Astrocyte (in vitro differentiated cells and primary cell): ENCODE results near the gene CEP68.

ENCODE experiments used
- EZH2 ChIP-seq: IDR thresholded peaks from 2 replicates; pipeline ENCODE4 v1.6.1; 2012; ENCODE audit warnings: mild to moderate bottlenecking, low read length, inconsistent platforms; ENCODE audit not compliant: insufficient read depth
- TF ChIP-seq, protein P1 (sequence below): IDR thresholded peaks from 2 replicates; pipeline ENCODE4 v1.5.1; 2011; ENCODE audit warnings: low read depth, mild to moderate bottlenecking, inconsistent platforms, low read length, moderate library complexity; ENCODE audit not compliant: insufficient read depth

DNA sequence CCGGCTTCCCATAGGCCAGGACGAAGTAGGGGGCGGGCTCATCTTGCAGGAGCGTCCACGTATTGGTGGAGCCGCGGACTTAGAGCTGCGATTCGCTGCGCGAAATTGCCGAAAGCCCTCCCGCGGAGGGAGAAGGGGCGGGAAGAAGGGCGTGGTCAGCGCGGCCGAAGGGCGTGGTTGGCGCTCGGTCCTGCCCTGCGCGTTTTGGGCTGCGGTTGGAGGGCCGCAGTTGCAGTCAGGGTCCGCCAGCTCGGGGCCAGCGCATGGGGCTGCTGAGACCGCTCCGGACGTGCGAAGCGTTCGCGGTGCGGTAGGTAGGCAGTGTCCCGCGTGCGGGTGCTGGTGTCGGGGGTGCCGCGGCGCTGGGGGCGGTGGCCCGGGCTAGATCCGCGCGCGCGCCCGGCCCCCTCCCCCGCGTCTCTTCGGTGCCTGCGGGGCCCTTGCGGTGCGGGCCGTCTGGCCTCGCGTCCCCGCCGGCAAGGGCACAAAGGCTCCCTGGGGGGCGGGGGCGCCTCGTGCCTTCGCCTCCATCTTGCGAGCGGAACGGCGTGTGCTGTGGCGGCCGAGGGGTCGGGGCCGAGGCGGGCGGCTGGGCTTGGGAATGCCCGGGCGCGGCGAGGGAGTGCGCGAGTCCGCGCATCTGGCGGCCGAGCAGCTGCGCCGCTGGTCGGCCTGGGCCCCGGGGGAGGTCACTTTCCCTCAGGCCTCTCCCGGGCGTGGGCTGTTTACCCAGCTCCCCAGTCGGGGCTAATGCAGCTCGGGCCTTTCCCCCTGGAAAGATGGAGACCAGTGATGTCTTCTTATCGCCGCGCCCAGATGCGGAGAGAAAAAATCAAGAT is at the start of gene CEP68:
- TF ChIP-seq, protein P1, sequence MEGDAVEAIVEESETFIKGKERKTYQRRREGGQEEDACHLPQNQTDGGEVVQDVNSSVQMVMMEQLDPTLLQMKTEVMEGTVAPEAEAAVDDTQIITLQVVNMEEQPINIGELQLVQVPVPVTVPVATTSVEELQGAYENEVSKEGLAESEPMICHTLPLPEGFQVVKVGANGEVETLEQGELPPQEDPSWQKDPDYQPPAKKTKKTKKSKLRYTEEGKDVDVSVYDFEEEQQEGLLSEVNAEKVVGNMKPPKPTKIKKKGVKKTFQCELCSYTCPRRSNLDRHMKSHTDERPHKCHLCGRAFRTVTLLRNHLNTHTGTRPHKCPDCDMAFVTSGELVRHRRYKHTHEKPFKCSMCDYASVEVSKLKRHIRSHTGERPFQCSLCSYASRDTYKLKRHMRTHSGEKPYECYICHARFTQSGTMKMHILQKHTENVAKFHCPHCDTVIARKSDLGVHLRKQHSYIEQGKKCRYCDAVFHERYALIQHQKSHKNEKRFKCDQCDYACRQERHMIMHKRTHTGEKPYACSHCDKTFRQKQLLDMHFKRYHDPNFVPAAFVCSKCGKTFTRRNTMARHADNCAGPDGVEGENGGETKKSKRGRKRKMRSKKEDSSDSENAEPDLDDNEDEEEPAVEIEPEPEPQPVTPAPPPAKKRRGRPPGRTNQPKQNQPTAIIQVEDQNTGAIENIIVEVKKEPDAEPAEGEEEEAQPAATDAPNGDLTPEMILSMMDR = no peak
- no peak for TF ChIP-seq EZH2
